HFF-Myc (cell line): ENCODE measurements around the gene TMED3.
A peak's percentile ranks its signal among the peaks of the same experiment; 100 is the strongest.

ENCODE experiments used
- DNase-seq: peaks from one replicate; pipeline ENCODE4 v3.0.0-alpha.2; 2011; ENCODE audit warnings: low read depth; ENCODE audit errors: extremely low read depth
- H3K4me3 ChIP-seq: replicated peaks from 2 replicates; pipeline ENCODE4 v1.5.1; 2011; ENCODE audit warnings: low read depth, mild to moderate bottlenecking, control low read depth, low read length
- TF ChIP-seq, protein P1 (sequence below): IDR thresholded peaks from 2 replicates; pipeline ENCODE4 v1.5.1; 2012; ENCODE audit warnings: mild to moderate bottlenecking, low read depth, low read length, control low read depth; ENCODE audit errors: missing control alignments

The TMED3 gene

DNA sequence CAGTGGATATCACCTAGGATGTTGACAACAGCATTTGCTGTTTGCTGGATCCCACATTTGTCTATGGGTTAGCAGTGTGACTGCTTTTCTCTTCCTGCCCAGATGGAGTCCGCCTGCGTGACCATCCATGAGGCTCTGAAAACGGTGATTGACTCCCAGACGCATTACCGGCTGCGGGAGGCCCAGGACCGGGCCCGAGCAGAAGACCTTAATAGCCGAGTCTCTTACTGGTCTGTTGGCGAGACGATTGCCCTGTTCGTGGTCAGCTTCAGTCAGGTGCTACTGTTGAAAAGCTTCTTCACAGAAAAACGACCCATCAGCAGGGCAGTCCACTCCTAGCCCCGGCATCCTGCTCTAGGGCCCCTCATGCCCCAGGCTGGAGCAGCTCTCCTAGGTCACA lies 11.0 kb downstream of the TMED3 start:
- no peak overlapping the region for H3K4me3 ChIP-seq
- TF ChIP-seq, protein P1, sequence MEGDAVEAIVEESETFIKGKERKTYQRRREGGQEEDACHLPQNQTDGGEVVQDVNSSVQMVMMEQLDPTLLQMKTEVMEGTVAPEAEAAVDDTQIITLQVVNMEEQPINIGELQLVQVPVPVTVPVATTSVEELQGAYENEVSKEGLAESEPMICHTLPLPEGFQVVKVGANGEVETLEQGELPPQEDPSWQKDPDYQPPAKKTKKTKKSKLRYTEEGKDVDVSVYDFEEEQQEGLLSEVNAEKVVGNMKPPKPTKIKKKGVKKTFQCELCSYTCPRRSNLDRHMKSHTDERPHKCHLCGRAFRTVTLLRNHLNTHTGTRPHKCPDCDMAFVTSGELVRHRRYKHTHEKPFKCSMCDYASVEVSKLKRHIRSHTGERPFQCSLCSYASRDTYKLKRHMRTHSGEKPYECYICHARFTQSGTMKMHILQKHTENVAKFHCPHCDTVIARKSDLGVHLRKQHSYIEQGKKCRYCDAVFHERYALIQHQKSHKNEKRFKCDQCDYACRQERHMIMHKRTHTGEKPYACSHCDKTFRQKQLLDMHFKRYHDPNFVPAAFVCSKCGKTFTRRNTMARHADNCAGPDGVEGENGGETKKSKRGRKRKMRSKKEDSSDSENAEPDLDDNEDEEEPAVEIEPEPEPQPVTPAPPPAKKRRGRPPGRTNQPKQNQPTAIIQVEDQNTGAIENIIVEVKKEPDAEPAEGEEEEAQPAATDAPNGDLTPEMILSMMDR: no peak
- no peak for DNase-seq

DNA sequence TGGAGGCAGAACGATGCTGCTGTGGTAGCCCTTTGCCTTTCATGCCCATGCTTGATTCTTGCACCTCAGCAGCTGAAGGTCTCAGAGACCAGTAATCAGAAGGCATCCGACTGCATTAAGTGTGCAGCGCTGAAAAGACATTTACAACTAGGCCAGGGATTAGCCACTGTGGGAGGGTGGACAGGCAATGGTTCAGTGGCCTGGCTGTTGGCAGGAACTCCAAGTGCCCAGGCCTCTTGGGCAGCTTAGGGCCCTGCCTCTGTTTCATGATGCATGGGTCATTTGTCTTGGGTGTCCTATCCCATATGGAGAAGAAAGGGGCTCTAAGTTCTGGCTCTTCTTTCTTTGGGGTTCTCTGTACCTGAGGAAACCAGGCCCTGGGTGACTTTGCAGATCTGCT lies 11.4 kb downstream of the TMED3 start:
- TF ChIP-seq, protein P1: no peak
- H3K4me3 ChIP-seq: no peak overlapping the region
- DNase-seq: no peak

DNA sequence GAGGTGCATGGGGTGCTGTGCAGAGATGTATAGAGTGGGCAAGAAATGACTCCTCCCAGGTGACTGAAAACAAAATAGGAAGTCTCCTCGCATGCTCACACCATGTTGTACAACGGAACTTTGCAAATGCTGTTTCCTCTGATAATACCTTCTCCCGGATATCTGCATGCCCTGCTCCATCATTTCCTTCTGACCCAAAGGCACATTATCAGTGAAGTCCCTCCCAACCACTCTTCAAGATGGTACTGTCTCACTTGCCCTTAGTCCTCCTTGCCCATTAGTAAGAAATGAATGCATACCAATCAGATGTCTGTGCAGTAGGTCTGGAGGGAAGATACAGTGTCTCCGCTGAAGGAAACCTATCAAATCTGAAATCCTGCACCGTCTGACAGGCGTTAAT lies 12.0 kb downstream of the TMED3 start:
- DNase-seq: no peak
- TF ChIP-seq, protein P1: no peak

DNA sequence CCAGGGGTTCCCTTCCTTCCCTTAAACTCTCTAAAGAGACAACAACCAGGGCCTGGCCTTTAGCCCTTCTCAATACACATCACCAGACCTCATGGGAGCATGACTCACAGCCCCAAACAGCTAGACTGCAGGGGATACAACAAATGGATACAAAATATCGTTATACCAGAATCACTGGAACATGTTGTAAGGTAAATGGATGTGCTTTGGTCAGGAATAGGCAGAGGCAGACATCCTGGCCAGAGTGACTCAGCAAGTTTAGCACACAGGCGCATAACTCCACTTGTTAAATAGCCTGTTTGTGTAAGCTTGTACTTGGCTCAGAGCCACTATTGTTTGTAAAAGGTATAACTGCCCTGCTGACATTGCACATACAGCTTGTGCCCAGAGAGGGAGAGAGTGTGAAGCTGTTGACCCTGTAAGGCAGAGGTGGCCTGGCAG lies 18.3 kb downstream of the TMED3 start:
- no peak overlapping the region for H3K4me3 ChIP-seq
- DNase-seq: peak; percentile 27
- TF ChIP-seq, protein P1: no peak

More for the DNA sequence above, 12.0 kb downstream of the TMED3 start:
- H3K4me3 ChIP-seq: no peak overlapping the region

DNA sequence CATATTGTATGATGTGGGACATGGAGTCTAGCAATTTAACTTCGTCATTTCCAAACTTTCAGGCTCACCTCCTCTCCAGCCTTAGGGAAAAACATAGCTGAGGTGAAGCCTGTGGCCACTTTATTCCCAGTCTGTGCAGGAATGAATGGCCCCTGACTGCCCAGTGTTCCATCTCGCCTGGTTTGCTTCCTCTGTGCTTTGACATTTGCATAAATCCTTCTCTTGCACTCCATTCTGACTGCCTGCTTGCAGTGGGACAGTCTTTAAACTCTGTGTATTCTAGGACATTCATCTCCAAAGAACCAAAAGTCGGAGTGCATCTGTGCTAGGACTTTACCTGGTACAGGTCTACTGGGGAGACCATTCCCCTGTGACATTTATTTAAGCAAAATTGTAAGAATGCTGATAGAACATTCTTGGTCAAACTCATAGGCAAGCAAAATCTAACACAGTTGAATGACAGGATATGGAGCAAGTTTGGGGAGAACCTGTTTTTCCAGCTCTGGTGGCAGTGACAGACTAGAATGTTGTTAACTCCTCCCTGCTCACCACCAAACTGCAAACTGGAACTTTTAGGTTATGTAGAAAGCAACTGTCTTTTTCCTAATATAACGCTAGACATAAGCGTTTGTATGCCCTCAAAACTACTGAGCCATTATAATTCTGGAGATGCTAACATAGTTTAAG lies 22.1 kb downstream of the TMED3 start:
- TF ChIP-seq, protein P1: no peak
- no peak for DNase-seq
- no peak overlapping the region for H3K4me3 ChIP-seq

DNA sequence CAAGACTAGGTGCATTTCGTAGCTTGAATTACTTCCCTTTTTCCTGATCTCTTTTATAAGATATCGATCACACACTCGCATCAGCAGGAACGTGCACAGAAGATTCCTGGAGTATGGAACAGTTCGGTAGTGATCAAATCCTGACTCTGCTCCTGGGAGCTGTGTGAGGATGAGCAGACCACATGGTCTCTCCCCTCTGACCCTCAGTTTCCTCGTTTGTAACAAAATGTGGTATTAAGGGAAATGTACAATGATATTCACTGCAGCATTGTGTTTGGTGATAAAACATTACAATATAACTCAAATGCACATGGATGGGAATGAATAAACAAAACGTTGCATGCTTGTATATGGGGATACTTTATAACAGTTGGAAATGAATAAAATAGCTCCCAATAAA lies 26.7 kb downstream of the TMED3 start:
- H3K4me3 ChIP-seq: no peak overlapping the region
- TF ChIP-seq, protein P1: no peak
- no peak for DNase-seq
